ENCODE results near the gene ADAMTSL5.
"Not testable (repeated sequence)": the region's sequence is repeated elsewhere in the genome, so short reads cannot be mapped to it uniquely, and the experiment has no call there.

ADAMTSL5 gene

DNA sequence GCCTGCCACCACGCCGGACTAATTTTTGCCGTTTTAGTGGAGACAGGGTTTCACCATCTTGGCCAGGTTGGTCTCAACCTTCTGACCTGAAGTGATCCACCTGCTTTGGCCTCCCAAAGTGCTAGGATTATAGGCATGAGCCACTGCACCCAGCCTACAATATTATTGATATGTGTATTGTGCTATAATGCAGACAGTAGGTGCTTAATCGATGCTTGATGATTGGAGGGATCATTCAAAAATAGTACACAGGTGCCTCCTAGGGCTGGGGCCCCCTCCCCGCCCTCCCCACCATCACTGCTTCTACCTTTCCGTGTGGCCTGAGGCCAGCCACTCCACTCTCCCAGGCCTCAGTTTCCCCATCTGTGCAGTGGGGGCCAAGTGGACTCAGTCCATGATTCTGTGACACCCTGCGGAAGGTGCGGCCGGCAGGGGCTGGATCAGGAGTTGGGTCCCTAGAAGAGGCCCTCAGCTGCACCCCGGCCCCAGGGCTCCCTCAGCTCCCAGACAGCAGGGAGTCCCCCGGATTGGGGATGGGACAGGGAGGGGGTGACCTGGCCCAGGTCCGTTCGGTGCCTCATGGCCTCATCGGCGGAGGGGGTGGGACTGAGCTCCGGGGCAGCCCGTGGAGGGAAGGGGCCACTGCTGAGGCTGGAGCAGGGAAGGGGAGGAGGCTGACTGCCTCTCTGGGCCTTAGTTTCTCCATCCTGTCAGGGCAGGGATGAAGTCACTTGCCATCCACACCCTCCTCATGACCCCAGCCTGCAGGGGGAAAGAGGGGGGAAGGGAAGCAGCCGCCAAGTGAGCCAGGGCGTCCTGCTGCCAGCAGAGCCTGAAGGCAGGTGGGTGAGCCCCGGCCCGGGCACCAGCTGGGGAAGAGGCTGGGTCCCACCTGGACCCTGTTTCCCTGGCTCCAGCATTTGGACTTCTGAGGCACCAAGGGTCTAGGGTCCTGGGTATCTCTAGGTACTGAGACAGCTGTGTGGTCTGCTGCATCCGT, 1.2 kb downstream of the ADAMTSL5 start:
- no peak for DNase-seq

GRCh38 chr19:1510807-1511206, 2.0 kb downstream of the ADAMTSL5 start:
- DNase-seq = no peak

GRCh38 chr19:1510442-1510806, 2.4 kb downstream of the ADAMTSL5 start:
- no peak for DNase-seq

DNA sequence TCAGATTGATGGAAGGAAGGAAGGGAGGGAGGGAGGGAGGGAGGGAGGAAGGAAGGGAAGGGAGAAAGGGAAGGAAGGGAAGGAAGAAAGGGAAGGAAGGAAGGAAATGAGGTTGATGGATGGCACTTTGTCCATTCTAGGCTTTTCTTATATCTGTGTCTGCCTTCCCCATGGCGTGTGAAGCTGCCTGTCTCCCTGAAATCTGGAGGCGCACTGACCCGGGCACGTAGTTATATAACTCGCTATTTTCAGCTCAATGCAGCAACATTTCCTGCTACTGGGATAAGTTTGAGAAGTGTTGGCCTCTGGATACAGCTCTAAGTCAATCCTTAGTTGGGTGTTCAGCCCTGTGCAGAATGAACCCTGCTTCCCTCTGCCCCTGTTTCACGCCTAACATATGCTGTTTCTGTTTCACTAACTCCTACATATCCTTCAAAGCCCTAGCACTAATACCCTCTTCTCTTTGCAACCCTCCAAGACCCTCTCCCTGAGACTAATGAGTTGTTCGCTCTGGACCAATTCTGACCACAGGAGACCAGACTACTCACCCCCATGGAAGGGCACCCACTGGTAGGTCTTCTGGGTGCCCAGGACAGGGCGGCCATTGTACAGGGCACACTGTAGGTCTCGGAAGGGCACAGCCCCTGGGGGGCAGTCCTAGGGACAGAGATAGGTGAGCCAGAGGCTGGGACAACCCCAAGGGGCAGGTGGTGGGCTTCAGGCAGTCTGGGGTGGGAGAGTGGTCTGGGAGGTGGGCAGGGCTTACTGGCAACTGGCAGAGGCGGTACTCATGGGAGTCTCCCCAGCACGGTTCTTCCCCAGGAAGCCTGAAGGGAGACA, 3.0 kb downstream of the ADAMTSL5 start:
- DNase-seq = no peak

DNA sequence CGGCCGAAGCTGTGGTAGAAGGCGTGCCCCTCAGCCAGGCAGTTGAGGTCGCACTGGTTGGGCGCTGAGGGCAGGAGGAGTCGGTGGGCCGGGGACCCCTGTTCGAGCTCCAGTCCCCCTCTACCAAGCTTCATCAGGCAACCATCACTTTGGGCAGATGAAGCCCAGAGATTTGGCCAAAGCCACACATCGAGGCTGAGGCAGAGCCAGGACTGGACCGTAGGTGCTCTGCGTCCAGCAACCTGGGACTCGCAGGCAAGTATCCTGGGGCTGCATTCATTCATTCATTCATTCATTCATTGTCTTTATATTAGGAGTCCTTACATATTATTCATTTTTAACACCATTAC, 4.3 kb downstream of the ADAMTSL5 start:
- DNase-seq = no peak

- peak; percentile 58 for DNase-seq
These were observed 4.9 kb downstream of the ADAMTSL5 start for GRCh38 chr19:1507763-1508506.

GRCh38 chr19:1507192-1507660, 5.6 kb downstream of the ADAMTSL5 start:
- no peak for DNase-seq

GRCh38 chr19:1505991-1506881, 6.6 kb downstream of the ADAMTSL5 start:
- no peak for DNase-seq

GRCh38 chr19:1505012-1505411, 7.8 kb downstream of the ADAMTSL5 start:
- DNase-seq = no peak

DNA sequence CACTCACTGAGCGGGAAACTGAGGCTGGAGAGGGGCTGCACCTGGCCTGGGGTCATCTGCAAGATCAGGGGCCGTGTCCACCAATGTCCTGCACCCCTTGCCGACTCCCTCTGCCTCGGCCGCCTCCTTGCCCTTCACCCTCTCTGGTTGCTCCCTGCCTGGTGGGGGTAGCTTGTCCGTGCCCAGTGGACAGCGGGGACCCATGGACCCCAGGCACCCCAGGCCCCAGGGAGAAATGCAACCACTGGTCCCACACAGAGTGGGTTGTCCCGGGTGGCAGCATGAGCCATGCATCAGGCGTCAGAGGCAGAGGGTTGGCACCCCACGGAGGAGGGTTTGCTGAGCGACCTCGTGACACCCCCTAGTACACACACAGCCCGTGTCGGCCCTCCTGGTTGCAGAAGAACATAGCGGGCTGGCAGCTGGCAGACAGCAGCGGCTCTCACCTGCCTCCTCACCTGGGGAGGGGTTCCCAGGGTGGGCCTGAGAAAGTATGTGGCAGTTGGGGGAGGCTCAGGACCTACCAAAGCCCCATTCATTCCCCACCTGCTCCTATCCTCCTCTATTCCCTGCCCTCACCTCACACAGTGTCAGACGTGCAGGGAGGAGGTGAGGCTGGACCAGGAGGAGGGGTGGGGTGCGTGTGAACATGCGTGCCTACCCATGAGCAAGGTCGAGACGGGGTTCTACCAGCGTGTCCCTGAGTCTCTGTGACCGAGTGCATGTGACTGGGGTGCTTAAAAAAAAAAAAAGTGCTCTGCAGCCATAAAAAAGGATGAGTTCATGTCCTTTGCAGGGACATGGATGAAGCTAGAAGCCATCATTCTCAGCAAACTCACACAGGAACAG, 8.7 kb downstream of the ADAMTSL5 start:
- no peak for DNase-seq

GRCh38 chr19:1503089-1503924, 9.5 kb downstream of the ADAMTSL5 start:
- no peak for DNase-seq

GRCh38 chr19:1502433-1503088, 10.3 kb downstream of the ADAMTSL5 start:
- no peak for DNase-seq

GRCh38 chr19:1501200-1501595, 11.6 kb downstream of the ADAMTSL5 start:
- no peak for DNase-seq

DNA sequence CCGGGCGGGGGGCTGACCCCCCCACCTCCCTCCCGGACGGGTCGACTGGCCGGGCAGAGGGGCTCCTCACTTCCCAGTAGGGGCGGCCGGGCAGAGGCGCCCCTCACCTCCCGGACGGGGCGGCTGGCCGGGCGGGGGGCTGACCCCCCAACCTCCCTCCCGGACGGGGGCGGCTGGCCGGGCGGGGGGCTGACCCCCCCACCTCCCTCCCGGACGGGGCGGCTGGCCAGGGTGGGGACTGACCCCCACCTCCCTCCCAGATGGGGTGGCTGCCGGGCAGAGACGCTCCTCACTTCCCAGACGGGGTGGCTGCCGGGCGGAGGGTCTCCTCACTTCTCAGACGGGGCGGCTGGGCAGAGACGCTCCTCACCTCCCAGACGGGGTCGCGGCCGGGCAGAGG, 13.6 kb downstream of the ADAMTSL5 start:
- DNase-seq = not testable (repeated sequence)

GRCh38 chr19:1497578-1498235, 15.1 kb downstream of the ADAMTSL5 start:
- no peak for DNase-seq

DNA sequence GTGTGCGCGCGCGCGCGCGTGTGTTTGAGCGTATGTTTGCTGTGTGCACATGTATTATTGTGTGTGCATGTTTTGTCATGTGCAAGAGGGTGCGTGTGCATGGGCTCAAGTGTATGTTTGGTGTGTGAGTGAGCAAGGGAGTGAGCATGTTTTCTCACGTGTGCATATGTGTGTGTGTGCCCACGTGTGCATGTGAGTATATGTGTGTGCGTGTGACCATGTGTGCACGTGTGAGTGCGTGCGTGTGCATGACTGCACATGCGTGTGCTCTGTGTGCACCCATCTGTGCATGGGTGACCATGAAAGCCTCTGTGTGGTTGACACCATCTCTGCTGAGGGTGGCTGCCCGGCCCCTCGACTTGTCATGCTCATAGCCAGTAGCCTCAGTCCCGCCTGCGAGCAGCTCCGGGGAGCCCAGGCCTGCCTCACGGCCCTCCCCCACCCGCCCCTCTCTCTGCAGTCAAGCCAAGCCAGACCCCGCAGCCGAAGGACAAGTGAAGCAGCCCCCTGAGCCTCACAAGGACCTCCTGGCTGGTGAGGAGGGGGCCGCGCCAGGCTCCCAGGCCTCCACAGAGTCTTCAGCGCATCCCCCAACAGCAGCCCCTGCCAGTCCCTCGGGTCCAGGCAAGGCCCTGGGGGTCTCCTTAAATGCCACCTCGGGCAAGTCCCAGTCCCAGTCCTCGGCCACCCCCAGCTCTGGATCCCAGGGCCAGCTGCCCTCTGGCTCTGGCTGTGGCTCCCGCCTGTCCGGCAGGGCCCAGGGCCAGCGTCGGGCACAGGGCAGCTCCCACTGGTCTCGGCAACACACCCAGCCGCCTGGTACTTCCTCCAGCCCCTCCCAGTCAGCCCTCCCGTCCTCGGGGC, 15.9 kb downstream of the ADAMTSL5 start:
- no peak for DNase-seq

- no peak for DNase-seq
These were observed 16.8 kb downstream of the ADAMTSL5 start for GRCh38 chr19:1495799-1496713.
